Mesothelial cell of epicardium (in vitro differentiated cells): ENCODE results near the gene SLC24A3. TPM values are rescaled to one million over a fixed set of nuclear protein-coding genes. Genes with fewer than 3 reads are reported as not detected.

Source experiments
- DNase-seq, 2 experiments: peaks; one replicate each; pipeline ENCODE4 v3.0.0; 2021; ENCODE audit warnings: low spot score in 2 of 2; ENCODE audit not compliant: unreplicated experiment in 2 of 2
- H3K27ac Mint-ChIP-seq: 2 replicates; pipeline ENCODE4 v1.8.0; 2021; ENCODE audit warnings: mixed read lengths
- H3K27me3 Mint-ChIP-seq: 2 replicates; pipeline ENCODE4 v1.8.0; 2021; ENCODE audit warnings: low read depth, mixed read lengths
- H3K36me3 Mint-ChIP-seq: 2 replicates; pipeline ENCODE4 v1.8.0; 2021; ENCODE audit warnings: mixed read lengths
- H3K4me1 Mint-ChIP-seq: 2 replicates; pipeline ENCODE4 v1.8.0; 2021; ENCODE audit warnings: mixed read lengths
- H3K4me3 Mint-ChIP-seq: 2 replicates; pipeline ENCODE4 v1.8.0; 2021; ENCODE audit warnings: mild to moderate bottlenecking, moderate library complexity, mixed read lengths
- H3K9me3 Mint-ChIP-seq: 2 replicates; pipeline ENCODE4 v1.8.0; 2021; ENCODE audit warnings: mixed read lengths
- total RNA-seq: library from RNA; stranded (reverse); gene quantifications from 3 replicates; pipeline ENCODE4 v1.2.1, GENCODE V29; 2021
- TF ChIP-seq, protein P1 (sequence below): fragments of 200-600 bp; sonication (generic); IDR thresholded peaks from one replicate; pipeline ENCODE4 v1.5.0; 2021; ENCODE audit warnings: antibody characterized with exemption; ENCODE audit not compliant: unreplicated experiment

SLC24A3 gene
- total RNA-seq, 1 donor from 2014 or later: 3.2 TPM

DNA sequence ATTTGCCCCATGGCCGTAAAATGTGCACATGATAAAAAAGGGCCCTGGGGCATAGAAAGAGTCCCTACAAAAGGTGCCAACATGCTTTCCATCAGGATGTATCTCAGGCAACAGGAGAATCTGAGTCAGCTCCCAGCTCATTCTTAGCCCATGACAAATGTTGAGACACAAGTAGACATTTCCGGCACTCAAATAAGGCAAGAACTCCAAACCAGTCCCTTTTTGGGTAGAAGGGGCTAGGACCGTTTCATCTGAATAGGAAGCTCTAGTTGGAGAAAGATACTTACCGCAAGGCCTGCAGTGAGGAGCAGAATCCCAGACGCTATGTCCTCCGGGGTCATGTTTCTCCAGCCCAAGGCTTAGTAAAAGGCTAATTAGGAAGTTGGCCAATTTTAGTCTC is 284.6 kb downstream of the SLC24A3 start:
- Mint-ChIP-seq H3K4me3 (no peak overlapping the region), H3K36me3 (no peaks in the 10 kb centered on the region), H3K27me3 (peaks cover 32% of the 10 kb centered on the region), H3K27ac (no peak overlapping the region), H3K9me3 (no peaks in the 10 kb centered on the region), H3K4me1 (no peaks in the 10 kb centered on the region)
- DNase-seq: no peak
- TF ChIP-seq, protein P1, sequence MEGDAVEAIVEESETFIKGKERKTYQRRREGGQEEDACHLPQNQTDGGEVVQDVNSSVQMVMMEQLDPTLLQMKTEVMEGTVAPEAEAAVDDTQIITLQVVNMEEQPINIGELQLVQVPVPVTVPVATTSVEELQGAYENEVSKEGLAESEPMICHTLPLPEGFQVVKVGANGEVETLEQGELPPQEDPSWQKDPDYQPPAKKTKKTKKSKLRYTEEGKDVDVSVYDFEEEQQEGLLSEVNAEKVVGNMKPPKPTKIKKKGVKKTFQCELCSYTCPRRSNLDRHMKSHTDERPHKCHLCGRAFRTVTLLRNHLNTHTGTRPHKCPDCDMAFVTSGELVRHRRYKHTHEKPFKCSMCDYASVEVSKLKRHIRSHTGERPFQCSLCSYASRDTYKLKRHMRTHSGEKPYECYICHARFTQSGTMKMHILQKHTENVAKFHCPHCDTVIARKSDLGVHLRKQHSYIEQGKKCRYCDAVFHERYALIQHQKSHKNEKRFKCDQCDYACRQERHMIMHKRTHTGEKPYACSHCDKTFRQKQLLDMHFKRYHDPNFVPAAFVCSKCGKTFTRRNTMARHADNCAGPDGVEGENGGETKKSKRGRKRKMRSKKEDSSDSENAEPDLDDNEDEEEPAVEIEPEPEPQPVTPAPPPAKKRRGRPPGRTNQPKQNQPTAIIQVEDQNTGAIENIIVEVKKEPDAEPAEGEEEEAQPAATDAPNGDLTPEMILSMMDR: no peak

GRCh38 chr20:19498756-19499155 is 286.3 kb downstream of the SLC24A3 start:
- no peak for DNase-seq
- Mint-ChIP-seq H3K9me3 (no peaks in the 10 kb centered on the region), H3K27me3 (peaks cover 39% of the 10 kb centered on the region), H3K4me1 (no peaks in the 10 kb centered on the region), H3K36me3 (no peaks in the 10 kb centered on the region), H3K4me3 (no peak overlapping the region), H3K27ac (no peak overlapping the region)
- TF ChIP-seq, protein P1: no peak

DNA sequence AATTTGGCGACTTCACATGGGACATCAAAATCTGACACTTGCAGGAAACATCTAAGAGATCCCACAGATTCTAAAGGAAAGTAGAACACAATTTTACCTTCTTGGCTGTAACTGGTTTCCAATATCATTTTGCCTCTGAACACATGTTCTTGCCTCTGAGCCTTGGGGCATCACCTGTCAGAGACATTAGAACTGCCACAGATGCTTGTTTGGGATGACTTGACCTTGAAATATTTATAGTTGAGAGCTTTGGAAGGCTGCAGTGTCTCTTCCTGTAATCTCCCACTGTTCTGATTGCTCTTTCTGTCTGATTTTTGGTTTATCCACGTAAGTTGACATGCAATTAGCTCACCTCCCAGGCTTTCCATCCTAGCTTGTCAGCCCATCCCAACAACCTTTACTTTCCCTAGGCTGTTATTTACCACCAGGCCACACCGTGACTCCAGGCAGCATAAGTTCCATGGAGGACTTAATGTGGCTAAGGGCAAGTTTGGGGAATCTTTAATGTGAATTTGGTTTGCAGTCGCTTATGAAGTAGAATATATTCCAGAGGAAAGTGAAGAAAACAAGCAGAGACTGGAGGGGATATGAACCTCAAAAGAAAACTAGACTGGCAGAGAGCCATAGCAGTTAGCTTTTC is 289.2 kb downstream of the SLC24A3 start:
- Mint-ChIP-seq H3K27ac (no peak overlapping the region), H3K27me3 (peaks cover 26% of the 10 kb centered on the region), H3K4me1 (no peaks in the 10 kb centered on the region), H3K4me3 (no peak overlapping the region), H3K36me3 (no peaks in the 10 kb centered on the region), H3K9me3 (no peaks in the 10 kb centered on the region)
- DNase-seq: no peak
- TF ChIP-seq, protein P1: no peak

DNA sequence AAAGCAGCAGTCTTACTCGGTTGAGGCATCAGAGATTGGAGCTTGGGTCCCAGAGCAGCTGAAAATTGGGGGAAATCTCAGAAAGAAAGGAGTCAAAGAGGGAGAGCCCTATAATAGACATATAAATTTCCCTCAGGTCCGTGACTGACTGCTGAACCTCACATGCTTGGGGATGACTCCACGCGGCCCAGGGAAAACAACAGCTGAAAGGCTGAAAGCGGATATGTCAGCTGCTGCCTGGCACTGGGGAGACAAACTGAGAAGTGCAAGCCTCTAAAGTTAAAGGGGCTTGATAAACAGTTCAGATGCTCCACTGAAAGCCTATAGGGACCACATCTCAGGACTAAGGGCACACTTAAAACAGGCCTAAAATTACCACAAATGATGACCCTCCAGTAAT is 289.7 kb downstream of the SLC24A3 start:
- Mint-ChIP-seq H3K9me3 (no peaks in the 10 kb centered on the region), H3K27ac (no peak overlapping the region), H3K36me3 (no peaks in the 10 kb centered on the region), H3K4me1 (no peaks in the 10 kb centered on the region), H3K27me3 (peaks cover 26% of the 10 kb centered on the region), H3K4me3 (no peak overlapping the region)
- TF ChIP-seq, protein P1: no peak
- no peak for DNase-seq

GRCh38 chr20:19504251-19504650 is 291.8 kb downstream of the SLC24A3 start:
- H3K4me3 Mint-ChIP-seq: no peak overlapping the region
- H3K36me3 Mint-ChIP-seq: no peaks in the 10 kb centered on the region
- H3K27me3 Mint-ChIP-seq: peaks cover 24% of the 10 kb centered on the region
- TF ChIP-seq, protein P1: no peak
- H3K27ac Mint-ChIP-seq: no peak overlapping the region
- no peaks in the 10 kb centered on the region for H3K9me3 Mint-ChIP-seq
- H3K4me1 Mint-ChIP-seq: no peaks in the 10 kb centered on the region
- no peak for DNase-seq

DNA sequence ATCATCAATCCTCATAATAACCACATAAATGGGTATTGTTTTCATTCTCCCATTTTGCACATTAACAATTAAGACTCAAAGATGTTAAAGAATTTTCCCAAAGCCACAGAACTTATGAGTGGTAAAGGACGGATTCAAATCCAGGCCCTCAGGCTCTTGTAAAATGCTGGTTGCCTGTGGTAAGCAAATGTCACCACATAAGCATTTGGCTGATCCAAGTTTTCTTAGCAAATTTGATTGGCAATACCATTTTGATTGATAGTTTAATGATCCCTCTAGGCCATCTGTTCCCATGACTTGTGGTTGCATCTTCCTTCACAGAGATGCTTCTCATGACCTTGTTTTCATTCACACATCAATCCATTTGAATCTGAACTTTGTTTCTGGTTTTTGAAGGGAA is 293.6 kb downstream of the SLC24A3 start:
- no peak overlapping the region for H3K4me3 Mint-ChIP-seq
- peaks cover 19% of the 10 kb centered on the region for H3K27me3 Mint-ChIP-seq
- H3K9me3 Mint-ChIP-seq: no peaks in the 10 kb centered on the region
- no peaks in the 10 kb centered on the region for H3K36me3 Mint-ChIP-seq
- no peaks in the 10 kb centered on the region for H3K4me1 Mint-ChIP-seq
- TF ChIP-seq, protein P1: no peak
- DNase-seq: no peak
- H3K27ac Mint-ChIP-seq: no peak overlapping the region
